ENCODE measurements around the gene CDC42BPA.

DNA sequence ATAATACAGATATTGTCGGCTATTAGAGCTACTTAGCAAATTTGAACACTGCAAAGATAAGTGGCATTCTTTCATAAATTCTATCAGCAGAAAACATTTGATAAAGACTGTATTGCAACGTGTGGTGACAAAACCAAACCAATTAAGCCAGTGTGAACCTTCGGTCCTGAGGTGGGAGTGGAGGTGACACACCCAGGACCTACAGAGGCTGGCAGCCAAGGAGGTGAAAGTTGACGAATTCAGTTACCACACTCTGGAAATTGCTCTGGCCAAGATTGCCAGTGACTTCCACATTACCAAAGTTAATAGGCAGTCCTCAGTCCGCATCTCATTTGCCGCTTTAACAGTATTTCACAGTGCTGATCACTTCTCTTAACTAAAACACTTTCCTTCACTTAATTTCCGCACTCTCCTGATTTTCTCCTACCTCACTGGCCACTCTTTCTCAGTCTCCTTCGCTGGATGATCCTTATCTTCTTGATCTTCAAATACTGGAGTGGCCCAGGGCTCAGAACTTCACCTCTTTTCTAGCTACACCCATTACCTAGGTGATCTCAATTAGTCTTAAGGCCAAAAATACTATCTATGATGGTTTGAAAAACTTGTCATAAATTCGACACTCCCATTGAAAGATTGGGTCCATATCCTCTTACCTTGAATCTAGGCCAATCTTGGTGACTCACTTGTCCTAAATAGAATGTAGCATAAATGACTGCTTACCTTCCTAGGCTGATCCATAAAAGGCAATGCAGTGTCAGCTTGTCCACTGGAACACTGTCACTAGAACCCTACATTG lies 5.1 kb upstream of the CDC42BPA start:
- TF ChIP-seq, protein P1, sequence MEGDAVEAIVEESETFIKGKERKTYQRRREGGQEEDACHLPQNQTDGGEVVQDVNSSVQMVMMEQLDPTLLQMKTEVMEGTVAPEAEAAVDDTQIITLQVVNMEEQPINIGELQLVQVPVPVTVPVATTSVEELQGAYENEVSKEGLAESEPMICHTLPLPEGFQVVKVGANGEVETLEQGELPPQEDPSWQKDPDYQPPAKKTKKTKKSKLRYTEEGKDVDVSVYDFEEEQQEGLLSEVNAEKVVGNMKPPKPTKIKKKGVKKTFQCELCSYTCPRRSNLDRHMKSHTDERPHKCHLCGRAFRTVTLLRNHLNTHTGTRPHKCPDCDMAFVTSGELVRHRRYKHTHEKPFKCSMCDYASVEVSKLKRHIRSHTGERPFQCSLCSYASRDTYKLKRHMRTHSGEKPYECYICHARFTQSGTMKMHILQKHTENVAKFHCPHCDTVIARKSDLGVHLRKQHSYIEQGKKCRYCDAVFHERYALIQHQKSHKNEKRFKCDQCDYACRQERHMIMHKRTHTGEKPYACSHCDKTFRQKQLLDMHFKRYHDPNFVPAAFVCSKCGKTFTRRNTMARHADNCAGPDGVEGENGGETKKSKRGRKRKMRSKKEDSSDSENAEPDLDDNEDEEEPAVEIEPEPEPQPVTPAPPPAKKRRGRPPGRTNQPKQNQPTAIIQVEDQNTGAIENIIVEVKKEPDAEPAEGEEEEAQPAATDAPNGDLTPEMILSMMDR (conservative IDR thresholded peaks at IDR 0.05 in 1 of 2, IDR thresholded peaks at IDR 0.05 in 1 of 2; ENCODE audit: low read depth in 1 of 2, low read length in 2 of 2) = no peak
- TF ChIP-seq EZH2 (IDR thresholded peaks at IDR 0.05; ENCODE audit: low read length, missing control alignments) = no peak
